Measurements from ENCODE around the gene AIM2.

Gene AIM2

DNA sequence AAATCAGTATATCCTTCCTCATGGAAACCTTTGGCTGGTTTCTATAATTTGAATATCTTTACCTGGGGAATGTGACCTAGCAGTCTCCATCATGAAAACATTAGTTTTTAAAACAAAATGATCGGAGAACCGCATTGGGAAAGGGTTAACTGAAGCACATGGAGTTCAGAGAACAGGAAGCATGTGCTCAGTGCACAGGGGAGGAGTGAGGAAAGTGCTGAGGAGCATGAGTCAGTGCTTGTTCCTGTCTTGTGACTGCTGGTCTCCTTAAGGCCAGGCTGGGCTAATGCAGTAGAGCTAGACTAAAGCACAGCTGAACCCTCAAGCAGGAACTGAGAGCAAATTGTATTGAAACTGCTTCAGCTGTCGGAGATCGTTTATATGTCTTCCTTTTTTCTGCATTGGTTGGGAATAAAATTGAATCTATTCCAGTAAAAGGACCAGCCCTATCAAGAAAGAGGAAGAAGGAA, 61.1 kb downstream of the AIM2 start:
- peak; percentile 45 to 71 for DNase-seq (ENCODE audit: low read depth in 2 of 2)

DNA sequence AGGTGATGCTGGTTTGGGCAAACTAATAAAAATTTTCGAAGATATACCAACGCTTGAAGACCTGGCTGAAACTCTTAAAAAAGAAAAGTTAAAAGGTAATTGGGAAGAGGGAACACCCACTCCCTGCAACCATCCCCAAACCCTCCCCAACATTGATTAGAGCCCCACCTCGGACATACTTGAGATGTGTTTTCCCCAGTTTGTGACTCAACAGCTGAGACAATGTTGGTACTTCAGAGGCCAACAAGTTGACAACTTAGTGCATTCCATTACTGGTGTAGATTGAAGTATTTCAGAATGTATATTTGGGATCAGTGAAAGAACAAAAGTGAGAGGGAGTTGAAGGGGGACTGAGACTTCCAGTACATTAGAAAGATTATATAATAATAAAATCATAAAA, 61.7 kb downstream of the AIM2 start:
- no peak for DNase-seq (ENCODE audit: low read depth in 2 of 2)

DNA sequence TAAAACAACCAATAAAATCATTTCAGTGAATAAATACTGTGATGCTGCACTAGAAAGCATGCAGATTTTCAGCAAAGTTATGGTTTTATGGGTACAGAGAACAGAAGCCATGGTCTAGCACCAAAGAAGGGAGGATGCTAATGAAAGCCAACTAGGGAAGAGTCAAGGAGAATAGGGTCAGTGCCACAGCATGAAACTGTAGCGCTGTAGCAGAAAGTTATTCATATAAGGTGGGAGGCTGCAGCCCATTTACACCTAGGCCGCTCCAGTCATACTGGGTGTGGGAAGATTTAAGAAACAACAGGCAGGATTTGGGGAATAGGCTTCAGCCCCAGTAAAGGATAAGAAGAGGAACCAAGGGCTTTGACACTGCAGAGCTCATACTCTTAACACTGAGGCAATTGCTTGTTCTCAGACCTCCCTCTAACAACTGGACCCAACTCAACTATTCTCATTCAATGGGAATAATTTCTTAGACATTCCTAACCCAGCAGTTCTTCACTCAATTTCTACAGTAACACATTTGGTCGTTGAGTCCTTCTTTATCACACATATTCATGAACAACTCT, 62.5 kb downstream of the AIM2 start:
- no peak for DNase-seq (ENCODE audit: low read depth in 2 of 2)

DNA sequence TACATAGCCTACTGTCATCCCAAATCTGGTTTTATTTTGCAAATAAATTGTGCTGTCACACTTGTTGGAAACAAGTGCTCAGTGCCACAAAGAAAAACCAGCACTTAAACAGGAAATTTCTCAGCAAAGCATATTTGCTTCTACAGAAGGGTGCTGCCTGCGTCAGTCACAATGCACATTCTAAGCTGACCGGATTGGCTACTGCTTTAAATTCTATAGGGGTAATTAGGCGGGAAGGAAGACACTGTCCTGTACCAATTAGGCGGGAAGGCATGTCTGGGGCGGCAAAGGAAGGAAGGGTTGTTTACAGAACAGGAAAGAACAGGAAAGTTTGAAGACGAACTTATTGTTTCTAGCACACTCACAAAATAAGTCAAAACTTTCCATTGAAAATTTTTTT, 64.1 kb downstream of the AIM2 start:
- DNase-seq (ENCODE audit: low read depth in 2 of 2), result peak in 1 of 2 donors; percentile 41

Data from stimulated activated CD8-positive, alpha-beta memory T cell treated with anti-CD3 and anti-CD28 coated beads, Interleukin-15, amount 100 ng/mL, for 4 hours (primary cell).